GM12891 (cell line): Measurements from ENCODE around the gene ERFL.

Experiments used
- PAX5 ChIP-seq: IDR thresholded peaks from 2 replicates; pipeline ENCODE4 v1.6.1; 2011; ENCODE audit warnings: low read length, moderate library complexity, mild to moderate bottlenecking; ENCODE audit not compliant: insufficient read depth, severe bottlenecking
- POLR2A ChIP-seq: IDR thresholded peaks from 2 replicates; pipeline ENCODE4 v1.6.1; 2011; ENCODE audit warnings: low read depth, low read length, control low read depth
- POLR2AphosphoS5 ChIP-seq: IDR thresholded peaks from 2 replicates; pipeline ENCODE4 v1.6.1; 2011; ENCODE audit warnings: low read depth, low read length, control low read depth
- POU2F2 ChIP-seq: IDR thresholded peaks from 2 replicates; pipeline ENCODE4 v1.6.1; 2011; ENCODE audit warnings: low read depth, mild to moderate bottlenecking, control low read depth, low read length, moderate library complexity
- TAF1 ChIP-seq: IDR thresholded peaks from 2 replicates; pipeline ENCODE4 v1.6.1; 2011; ENCODE audit warnings: low read depth, low read length, control low read depth

GRCh38 chr19:41944336-41944735, 16.1 kb upstream of the ERFL start:
- TF ChIP-seq POLR2AphosphoS5 (no peak), POLR2A (no peak), TAF1 (no peak), POU2F2 (no peak), PAX5 (no peak)
